GM21390 (cell line): Measurements from ENCODE around the gene ACKR3.

Experiments
- ATAC-seq: cut with Tn5 transposase; IDR thresholded peaks from one replicate; pipeline ENCODE4 v1.9.1; 2021; ENCODE audit not compliant: unreplicated experiment

Gene ACKR3

DNA sequence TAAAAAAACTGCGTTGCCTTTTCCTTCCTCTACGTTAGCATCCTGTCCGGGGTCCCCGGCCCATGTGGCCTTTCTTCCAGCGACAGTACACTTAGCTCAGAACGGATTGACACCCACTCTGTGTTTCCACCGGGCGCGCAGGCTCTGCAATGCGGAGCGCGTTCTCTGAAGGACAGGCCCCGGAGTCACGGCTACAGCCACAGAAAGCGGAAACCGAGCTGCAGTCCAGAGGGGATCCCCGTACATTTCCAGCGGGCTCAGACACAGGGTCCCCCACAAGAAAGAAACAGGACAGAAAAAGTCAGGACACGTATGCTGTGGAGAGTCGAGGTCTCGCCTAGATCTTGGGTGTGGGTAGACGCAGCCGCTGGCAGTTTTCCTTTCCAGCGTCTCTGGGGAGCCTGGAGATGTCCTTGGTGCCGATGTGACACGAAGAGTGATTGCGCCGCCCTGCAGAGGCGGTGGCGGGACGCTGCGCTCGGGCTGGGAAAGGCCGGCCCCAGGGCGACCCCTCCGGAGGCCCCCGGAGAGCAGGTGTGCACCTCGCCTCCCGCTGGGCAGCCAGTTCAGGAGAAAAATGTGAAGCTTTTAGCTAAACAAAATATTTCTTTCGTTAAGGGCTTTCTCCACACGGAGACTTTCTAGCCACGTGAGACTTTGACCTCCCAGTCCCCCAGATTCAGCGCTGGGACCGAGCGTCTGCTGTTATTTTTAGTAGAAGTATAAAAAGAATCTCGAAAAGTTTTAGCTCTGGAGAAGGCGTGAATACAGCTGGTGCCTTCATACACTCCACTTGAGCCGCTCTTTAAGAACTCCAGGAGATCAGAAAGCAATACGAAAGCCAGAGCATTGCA, 1.3 kb upstream of the ACKR3 start:
- peak; percentile 41 for ATAC-seq

DNA sequence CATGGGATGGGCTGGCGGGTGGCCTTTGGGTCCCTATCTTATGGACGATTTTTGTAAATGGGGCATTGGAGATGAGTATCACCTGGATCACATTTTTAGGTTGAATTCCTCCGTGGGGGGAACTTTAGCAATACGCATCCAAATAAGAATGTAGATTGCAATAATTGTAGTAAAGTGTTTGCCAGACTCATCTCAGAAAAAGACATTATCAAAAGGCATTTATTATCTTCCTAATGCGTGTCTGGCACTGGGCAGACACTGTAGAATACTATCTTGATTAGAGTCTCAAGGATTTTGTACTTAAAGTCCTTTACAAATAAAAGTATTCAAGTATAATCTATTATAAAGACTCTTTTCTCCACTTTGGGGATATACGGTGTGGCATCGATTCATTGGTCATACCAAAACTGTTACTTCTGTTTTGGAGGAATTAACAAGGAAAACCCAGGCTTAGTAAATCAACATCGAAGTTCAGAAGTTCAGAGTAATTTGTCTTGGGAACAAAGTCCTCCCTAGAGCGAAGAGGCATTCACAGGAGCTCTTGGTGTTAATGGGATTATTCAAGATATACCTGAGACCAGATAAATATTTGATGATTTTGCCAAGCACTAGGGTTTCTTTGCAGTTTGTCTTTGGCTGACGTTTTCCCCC, 578 bp upstream of the ACKR3 start:
- ATAC-seq: no peak

DNA sequence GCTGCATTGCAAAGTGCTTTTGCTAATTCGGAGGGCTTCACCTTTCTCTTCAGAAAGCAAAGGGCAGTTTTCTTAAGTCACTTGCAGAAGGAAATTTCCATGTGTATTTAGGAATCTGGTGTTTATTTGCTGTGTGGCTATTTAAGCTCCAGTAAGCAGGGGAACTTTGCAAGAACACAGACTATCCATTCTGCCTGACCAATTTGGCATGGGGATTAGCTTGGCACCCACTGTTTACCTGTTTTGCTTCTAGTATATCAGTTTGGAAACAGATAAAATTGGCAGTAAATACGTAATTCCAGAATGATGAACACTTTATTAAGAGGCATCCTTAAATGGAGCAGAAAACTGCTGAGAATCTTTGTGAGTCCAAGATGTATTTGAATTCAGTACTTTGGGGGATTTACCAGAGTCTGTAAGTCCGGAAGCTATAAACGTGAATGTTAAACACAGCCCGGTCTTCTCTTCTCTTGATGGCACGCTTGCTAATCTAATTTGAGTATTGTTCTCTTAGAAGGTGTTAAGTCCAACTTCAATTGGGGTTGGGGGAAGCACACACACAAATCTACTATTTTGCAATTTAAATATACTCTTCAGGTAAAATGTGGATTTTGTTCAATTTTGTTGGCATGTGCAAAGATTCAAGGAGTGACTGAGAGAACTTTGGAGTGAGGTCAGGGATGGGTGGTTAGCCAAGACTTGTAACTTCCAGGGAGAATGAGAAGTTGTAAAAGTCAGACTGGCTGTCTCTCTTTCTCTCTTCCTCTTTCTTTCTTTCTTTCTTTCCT, 650 bp downstream of the ACKR3 start:
- ATAC-seq: peak; percentile 35

DNA sequence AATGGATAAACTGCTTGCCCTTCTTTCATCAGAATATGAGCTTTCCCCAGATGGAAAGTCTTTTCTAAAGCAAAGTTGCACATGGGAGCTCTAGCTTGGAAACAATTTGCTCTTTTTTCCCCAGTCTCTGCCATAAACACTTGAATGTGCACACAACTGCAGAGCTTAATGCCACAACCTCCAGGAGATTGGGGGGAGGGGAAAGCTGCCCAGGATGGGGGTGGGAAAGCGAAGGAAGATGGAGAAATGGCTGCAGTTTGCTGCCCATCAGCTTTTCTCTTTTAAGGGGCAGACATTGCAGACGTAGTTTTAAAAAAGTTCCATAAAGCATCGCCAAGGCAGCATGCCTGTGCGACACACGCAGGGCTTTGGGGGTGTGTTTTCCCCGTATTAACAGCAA, 1.5 kb downstream of the ACKR3 start:
- no peak for ATAC-seq

GRCh38 chr2:236572482-236572881, 2.9 kb downstream of the ACKR3 start:
- no peak for ATAC-seq

GRCh38 chr2:236573066-236573929, 3.7 kb downstream of the ACKR3 start:
- ATAC-seq: no peak

- ATAC-seq: no peak
These were observed 4.4 kb downstream of the ACKR3 start for GRCh38 chr2:236574000-236574399.

DNA sequence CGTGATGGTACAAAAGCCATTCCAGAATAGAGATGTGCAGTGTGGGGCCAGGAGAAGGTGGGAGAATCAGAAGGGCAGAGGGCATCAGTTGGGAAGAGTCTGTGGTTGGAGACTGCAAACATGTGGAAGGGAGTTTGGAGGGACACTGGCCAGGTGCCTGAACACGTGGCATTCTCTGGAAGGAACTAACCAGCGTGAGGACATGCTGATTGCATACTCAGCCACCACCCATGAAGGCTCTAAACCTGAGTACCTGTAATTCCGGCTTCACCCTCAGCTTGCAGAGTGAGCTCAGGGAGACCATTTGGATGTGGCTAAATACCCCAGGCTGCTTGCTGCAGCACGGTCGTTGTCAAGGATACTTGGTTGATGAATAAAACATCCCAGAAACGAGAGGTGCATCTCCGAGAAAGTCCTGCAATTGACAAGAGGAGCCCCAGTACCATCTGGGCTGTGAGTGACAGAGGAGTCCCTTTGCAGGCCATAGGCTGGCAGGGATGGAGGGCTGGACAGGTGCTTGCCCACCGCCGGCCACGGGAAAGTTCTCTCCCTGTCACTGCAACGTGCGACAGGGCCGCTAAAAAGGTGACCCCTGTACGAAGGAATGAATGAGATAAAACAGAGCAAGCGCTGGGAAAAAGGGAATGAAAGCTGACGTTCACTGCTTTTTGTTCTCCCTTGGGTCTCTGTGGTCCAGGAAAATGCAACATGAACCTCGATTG, 5.0 kb downstream of the ACKR3 start:
- ATAC-seq: no peak

- ATAC-seq: no peak
These were observed 5.9 kb downstream of the ACKR3 start for GRCh38 chr2:236575510-236575909.

- no peak for ATAC-seq
These were observed 6.5 kb downstream of the ACKR3 start for GRCh38 chr2:236576087-236576486.

DNA sequence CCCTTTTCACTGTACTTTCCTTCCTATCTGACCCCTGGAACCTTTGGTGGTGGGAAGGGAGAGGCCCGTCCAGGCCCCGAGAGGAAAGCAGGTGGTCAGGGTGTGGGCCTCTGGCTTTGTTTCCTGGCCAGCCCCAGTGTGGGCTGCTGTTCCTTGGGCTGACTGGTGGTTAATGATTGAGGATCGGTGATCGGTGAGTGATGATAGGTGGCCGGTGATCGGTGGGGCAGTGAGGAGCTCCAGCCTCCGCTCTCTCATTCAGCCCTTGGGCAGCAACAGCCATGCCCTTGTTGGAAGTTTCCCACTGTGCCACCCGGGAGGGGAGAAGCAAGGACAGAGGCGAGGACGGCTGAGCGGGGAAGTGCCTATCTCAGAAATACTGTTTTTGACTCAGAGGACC, 7.3 kb downstream of the ACKR3 start:
- no peak for ATAC-seq

- no peak for ATAC-seq
These were observed 8.1 kb downstream of the ACKR3 start for GRCh38 chr2:236577481-236578410.

DNA sequence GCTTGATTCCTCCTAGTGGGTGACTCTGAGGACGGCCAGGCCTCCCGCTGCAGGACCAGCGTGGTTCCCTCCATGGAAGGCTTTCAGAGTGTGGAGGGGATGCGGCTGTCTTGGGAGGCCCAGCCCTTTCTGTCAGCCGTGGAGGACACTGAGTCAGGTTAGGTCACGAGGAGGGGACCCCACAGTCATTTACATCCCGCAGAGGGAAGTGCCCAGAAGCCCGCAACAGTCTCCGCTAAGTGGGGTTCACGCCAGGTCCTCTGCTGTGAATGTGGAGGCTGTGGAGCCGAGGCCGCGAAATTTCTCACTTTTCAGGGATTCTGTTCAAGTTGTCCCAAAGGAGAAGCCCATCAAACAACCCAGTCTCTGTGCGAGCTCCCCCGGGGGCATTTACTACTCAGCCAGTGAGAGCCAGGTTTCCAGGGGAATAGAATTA, 8.8 kb downstream of the ACKR3 start:
- no peak for ATAC-seq

- no peak for ATAC-seq
These were observed 9.6 kb downstream of the ACKR3 start for GRCh38 chr2:236579048-236579745.

GRCh38 chr2:236579746-236580315, 10.2 kb downstream of the ACKR3 start:
- no peak for ATAC-seq

- no peak for ATAC-seq
These were observed 11.2 kb downstream of the ACKR3 start for GRCh38 chr2:236580746-236581355.

- no peak for ATAC-seq
These were observed 11.9 kb downstream of the ACKR3 start for GRCh38 chr2:236581546-236581945.

DNA sequence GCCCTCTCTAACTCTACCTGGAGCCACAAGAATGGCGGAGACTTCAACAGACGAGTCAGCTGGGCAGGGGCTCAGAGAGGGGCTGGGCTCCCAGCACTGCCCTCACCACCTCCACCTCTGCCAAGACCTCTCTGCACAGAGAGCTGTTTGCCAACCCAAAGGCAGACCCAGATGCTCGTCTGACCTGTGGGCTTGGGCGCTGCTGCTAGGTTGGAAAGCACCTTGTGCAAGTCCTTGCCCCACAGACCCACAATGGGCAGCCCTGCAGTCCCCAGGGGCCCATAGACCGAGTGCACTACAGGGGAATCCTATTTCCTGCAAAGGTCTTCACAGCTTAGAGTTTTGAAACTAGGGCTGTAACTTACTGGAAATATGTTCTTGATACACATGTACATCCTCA, 13.3 kb downstream of the ACKR3 start:
- no peak for ATAC-seq
